OCI-LY7 (cell line): ENCODE results near the gene BHLHA15. TPM values are rescaled to one million over a fixed set of nuclear protein-coding genes. Genes with fewer than 3 reads are reported as not detected.
A peak's percentile ranks its signal among the peaks of the same experiment; 100 is the strongest.

ENCODE experiments used
- BruUV-seq: library from RNA; stranded (reverse); fragments of 400-500 nt; replicated peaks from 2 replicates; lab custom pipeline; 2021; lab: Mats Ljungman, UMichigan
- CTCF ChIA-PET: fragments of 300-600 bp; sonication (Branson Sonifier 250); formaldehyde crosslinking; loops from one replicate; lab custom pipeline; 2022; ENCODE audit warnings: antibody characterized with exemption; ENCODE audit not compliant: unreplicated experiment; lab: Charles Lee
- POLR2A ChIA-PET: fragments of 300-600 bp; sonication (Branson Sonifier 250); formaldehyde crosslinking; loops from one replicate; lab custom pipeline; 2022; ENCODE audit warnings: antibody characterized with exemption; lab: Charles Lee
- DNase-seq: peaks from one replicate; pipeline ENCODE4 v3.0.0-alpha.2; 2015; ENCODE audit warnings: low spot score
- H2AFZ ChIP-seq: fragments of 200-600 bp; sonication (generic), shearing (Covaris generic); 2 replicates; pipeline ENCODE4 v1.6.1; 2014; ENCODE audit warnings: mild to moderate bottlenecking, antibody characterized with exemption, low read length, moderate library complexity
- H3K27ac ChIP-seq: fragments of 200-600 bp; sonication (generic); 2 replicates; pipeline ENCODE4 v1.5.1; 2014; ENCODE audit warnings: mixed run types, low read depth, mild to moderate bottlenecking, moderate library complexity, low read length, inconsistent platforms; ENCODE audit not compliant: poor library complexity, severe bottlenecking
- H3K36me3 ChIP-seq: fragments of 200-600 bp; sonication (generic); 2 replicates; pipeline ENCODE4 v1.6.1; 2014; ENCODE audit warnings: mild to moderate bottlenecking, antibody characterized with exemption, low read length, moderate library complexity, mixed read lengths; ENCODE audit not compliant: insufficient read depth
- H3K4me1 ChIP-seq: fragments of 200-600 bp; sonication (generic); 2 replicates; pipeline ENCODE4 v1.5.1; 2014; ENCODE audit warnings: mild to moderate bottlenecking, low read length; ENCODE audit not compliant: insufficient read depth, poor library complexity, severe bottlenecking
- H3K4me2 ChIP-seq: fragments of 200-600 bp; sonication (generic); 2 replicates; pipeline ENCODE4 v1.6.1; 2014; ENCODE audit warnings: mild to moderate bottlenecking, low read length
- H3K4me3 ChIP-seq: fragments of 200-600 bp; sonication (generic); 2 replicates; pipeline ENCODE4 v1.5.1; 2014; ENCODE audit warnings: mild to moderate bottlenecking, low read depth, low read length; ENCODE audit not compliant: poor library complexity, severe bottlenecking
- H3K79me2 ChIP-seq: fragments of 200-600 bp; sonication (generic); 2 replicates; pipeline ENCODE4 v1.6.1; 2016; ENCODE audit warnings: low read depth, mild to moderate bottlenecking, low read length, moderate library complexity, mixed read lengths; ENCODE audit not compliant: insufficient read depth
- H3K9me2 ChIP-seq: fragments of 200-600 bp; sonication (generic); 2 replicates; pipeline ENCODE4 v1.6.1; 2016; ENCODE audit warnings: mild to moderate bottlenecking, low read length, mixed read lengths; ENCODE audit not compliant: insufficient read depth
- H3K9me3 ChIP-seq: fragments of 200-600 bp; sonication (generic); 2 replicates; pipeline ENCODE4 v1.6.1; 2014; ENCODE audit warnings: mild to moderate bottlenecking, mixed run types, low read length, mixed read lengths
- H4K20me1 ChIP-seq: fragments of 200-600 bp; sonication (generic); 2 replicates; pipeline ENCODE4 v1.6.1; 2014; ENCODE audit warnings: mild to moderate bottlenecking, antibody characterized with exemption, low read length, moderate library complexity, mixed read lengths; ENCODE audit not compliant: insufficient read depth
- EZH2phosphoT487 ChIP-seq: fragments of 200-600 bp; sonication (generic); IDR thresholded peaks from 2 replicates; pipeline ENCODE4 v1.6.1; 2018; ENCODE audit warnings: low read depth, borderline replicate concordance, mild to moderate bottlenecking, mixed run types, antibody characterized with exemption, low read length, moderate library complexity, mixed read lengths
- intact Hi-C: fragments of 100-400 bp; cut with micrococcal nuclease; formaldehyde crosslinking; loops from one replicate; pipeline ENCODE4 v1.10.0; 2022; ENCODE audit not compliant: unreplicated experiment
- total RNA-seq, 2 experiments: library from RNA; depleted of rRNA in 1 of 2; stranded (reverse); fragments of >200 nt in 1 of 2; shearing (Covaris generic) in 1 of 2; gene quantifications; 2 replicates each; pipeline ENCODE4 v1.2.3, GENCODE V29; 2014 to 2022
- TF ChIP-seq, protein P1 (sequence below): fragments of 200-600 bp; sonication (generic); conservative IDR thresholded peaks from 2 replicates; pipeline ENCODE4 v1.5.1; 2014; ENCODE audit warnings: mild to moderate bottlenecking, antibody characterized with exemption, low read length, moderate library complexity, mixed read lengths

Gene BHLHA15
- total RNA-seq, 2 experiments from 2014 or later = 0.69 to 4.3 TPM

DNA sequence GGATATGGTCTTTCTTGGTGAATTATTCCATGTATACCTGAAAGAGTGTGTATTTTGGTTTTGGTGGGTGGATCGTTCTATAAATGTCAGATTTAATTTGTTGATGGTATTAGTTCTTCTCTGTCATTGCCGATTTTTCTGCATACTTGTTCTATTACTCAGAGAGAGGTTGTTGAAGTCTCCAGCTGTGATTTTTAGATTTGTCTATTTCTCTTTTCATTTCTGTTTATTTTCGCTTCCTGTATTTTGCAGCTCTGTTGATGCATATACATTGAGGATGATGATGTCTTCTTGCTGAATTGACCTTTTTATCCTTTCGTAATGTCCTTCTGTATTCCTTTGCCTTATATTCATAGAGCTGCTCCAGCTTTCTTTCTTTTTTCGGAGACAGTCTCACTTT is 12.1 kb upstream of the BHLHA15 start:
- Histone ChIP-seq H3K27ac (peak overlapping the region; percentile 86), H3K4me1 (peaks cover 57% of the 10 kb centered on the region), H3K4me3 (peak overlapping the region; percentile 50), H3K9me2 (no peaks in the 10 kb centered on the region), H4K20me1 (peaks cover 20% of the 10 kb centered on the region), H3K79me2 (peaks cover 32% of the 10 kb centered on the region; the same call in 1 of the 2 replicates), H3K9me3 (no peaks in the 10 kb centered on the region), H3K4me2 (peak overlapping the region; percentile 92), H2AFZ (no peak overlapping the region), H3K36me3 (peaks cover 19% of the 10 kb centered on the region)
- DNase-seq = peak; percentile 34
- ChIA-PET POLR2A (interaction anchor here (0.8 to 1.0 kb wide), 2 partner anchors 51 to 212 kb away, joined by 3 to 5 read pairs; no protein-coding TSS in a partner anchor), CTCF (interaction anchor here (0.7 kb wide), 1 partner anchor 50 kb away, joined by 3 read pairs; no protein-coding TSS in a partner anchor)
- TF ChIP-seq, protein P1, sequence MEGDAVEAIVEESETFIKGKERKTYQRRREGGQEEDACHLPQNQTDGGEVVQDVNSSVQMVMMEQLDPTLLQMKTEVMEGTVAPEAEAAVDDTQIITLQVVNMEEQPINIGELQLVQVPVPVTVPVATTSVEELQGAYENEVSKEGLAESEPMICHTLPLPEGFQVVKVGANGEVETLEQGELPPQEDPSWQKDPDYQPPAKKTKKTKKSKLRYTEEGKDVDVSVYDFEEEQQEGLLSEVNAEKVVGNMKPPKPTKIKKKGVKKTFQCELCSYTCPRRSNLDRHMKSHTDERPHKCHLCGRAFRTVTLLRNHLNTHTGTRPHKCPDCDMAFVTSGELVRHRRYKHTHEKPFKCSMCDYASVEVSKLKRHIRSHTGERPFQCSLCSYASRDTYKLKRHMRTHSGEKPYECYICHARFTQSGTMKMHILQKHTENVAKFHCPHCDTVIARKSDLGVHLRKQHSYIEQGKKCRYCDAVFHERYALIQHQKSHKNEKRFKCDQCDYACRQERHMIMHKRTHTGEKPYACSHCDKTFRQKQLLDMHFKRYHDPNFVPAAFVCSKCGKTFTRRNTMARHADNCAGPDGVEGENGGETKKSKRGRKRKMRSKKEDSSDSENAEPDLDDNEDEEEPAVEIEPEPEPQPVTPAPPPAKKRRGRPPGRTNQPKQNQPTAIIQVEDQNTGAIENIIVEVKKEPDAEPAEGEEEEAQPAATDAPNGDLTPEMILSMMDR = no peak
- no peak for TF ChIP-seq EZH2phosphoT487
- BruUV-seq = no TSS peak
- intact Hi-C loops = no loop called here

DNA sequence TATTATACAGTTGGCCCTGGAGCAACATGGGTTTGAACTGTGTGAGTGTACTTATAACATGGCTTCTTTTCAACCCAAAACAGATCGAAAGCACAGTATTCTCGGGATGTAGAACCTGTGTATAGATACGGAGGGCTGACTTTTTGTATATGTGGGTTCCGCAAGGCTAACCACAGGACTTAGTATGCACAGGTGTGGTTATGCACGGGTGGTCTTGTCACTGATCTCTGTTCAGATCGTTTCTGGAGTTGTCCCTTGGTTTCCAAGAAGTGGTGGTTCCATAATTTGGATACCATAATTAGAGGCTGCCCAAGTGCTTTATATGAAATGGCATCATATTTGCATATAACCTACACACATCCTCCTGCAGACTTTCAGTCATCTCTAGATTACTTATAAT is 10.9 kb upstream of the BHLHA15 start:
- no TSS peak for BruUV-seq
- ChIA-PET CTCF (no interaction called here), POLR2A (no interaction called here)
- Histone ChIP-seq H3K4me3 (peak overlapping the region; percentile 50), H3K4me1 (peaks cover 62% of the 10 kb centered on the region), H3K9me2 (no peaks in the 10 kb centered on the region), H3K4me2 (peak overlapping the region; percentile 92), H3K9me3 (no peaks in the 10 kb centered on the region), H3K79me2 (peaks cover 32% of the 10 kb centered on the region; the same call in 1 of the 2 replicates), H3K36me3 (peaks cover 14% of the 10 kb centered on the region), H2AFZ (no peak overlapping the region), H4K20me1 (peaks cover 20% of the 10 kb centered on the region), H3K27ac (peak overlapping the region; percentile 86)
- TF ChIP-seq, protein P1 = no peak
- TF ChIP-seq EZH2phosphoT487 = no peak
- intact Hi-C loops = loop anchor here (5.0 kb wide), 1 partner anchor 1083 kb away; the partner anchor contains the start of gene SDHAF3
- DNase-seq = peak; percentile 94
